H1 (cell line): ENCODE results near the gene SHANK1. TPM values are rescaled to one million over a fixed set of nuclear protein-coding genes. Genes with fewer than 3 reads are reported as not detected.
"Not testable (repeated sequence)": the region's sequence is repeated elsewhere in the genome, so short reads cannot be mapped to it uniquely, and the experiment has no call there.

ENCODE experiments used
- CTCF ChIA-PET: fragments of 300-600 bp; sonication (Branson Sonifier 250); formaldehyde crosslinking; loops from one replicate; lab custom pipeline; 2021; ENCODE audit not compliant: partially characterized antibody; lab: Charles Lee
- POLR2A ChIA-PET: fragments of 300-600 bp; sonication (Branson Sonifier 250); formaldehyde crosslinking; loops from one replicate; lab custom pipeline; 2021; ENCODE audit warnings: inconsistent platforms; ENCODE audit not compliant: partially characterized antibody; lab: Charles Lee
- DNase-seq, 2 experiments: peaks; one replicate each; pipeline versions ENCODE4 v3.0.0 to v3.0.0-alpha.2; 2010 to 2022; ENCODE audit warnings: low spot score in 2 of 2, low read depth in 1 of 2, mixed read lengths in 1 of 2
- FAIRE-seq: peaks from 2 replicates; lab custom pipeline; 2011; peaks lifted over from hg19 to GRCh38; lab: Jason Lieb, UNC
- H2AFZ ChIP-seq: 2 replicates; pipeline ENCODE4 v1.8.1; 2012; ENCODE audit warnings: low read length, inconsistent platforms
- H2AK5ac ChIP-seq: 2 replicates; pipeline ENCODE4 v1.6.1; 2013; ENCODE audit warnings: low read depth, low read length
- H2BK120ac ChIP-seq: replicated peaks from 2 replicates; pipeline ENCODE3; 2013; ENCODE audit warnings: low read depth, low read length, inconsistent platforms
- H2BK12ac ChIP-seq: 2 replicates; pipeline ENCODE4 v1.6.1; 2013; ENCODE audit warnings: low read depth, low read length
- H2BK15ac ChIP-seq: 2 replicates; pipeline ENCODE4 v1.6.1; 2013; ENCODE audit warnings: low read length
- H2BK20ac ChIP-seq: 2 replicates; pipeline ENCODE4 v1.6.1; 2013; ENCODE audit warnings: low read length
- H2BK5ac ChIP-seq: 2 replicates; pipeline ENCODE4 v1.6.1; 2013; ENCODE audit warnings: low read depth, low read length
- H3K14ac ChIP-seq: 2 replicates; pipeline ENCODE4 v1.6.1; 2013; ENCODE audit warnings: inconsistent platforms; ENCODE audit not compliant: insufficient read length
- H3K18ac ChIP-seq: 2 replicates; pipeline ENCODE4 v1.6.1; 2013; ENCODE audit warnings: low read length; ENCODE audit errors: extremely low read depth
- H3K23ac ChIP-seq: 2 replicates; pipeline ENCODE4 v1.6.1; 2013; ENCODE audit warnings: inconsistent platforms; ENCODE audit not compliant: insufficient read length
- H3K23me2 ChIP-seq: 2 replicates; pipeline ENCODE4 v1.6.1; 2013; ENCODE audit warnings: low read depth, low read length
- H3K27ac ChIP-seq: 2 replicates; pipeline ENCODE4 v1.6.1; 2011; ENCODE audit warnings: low read depth, low read length, inconsistent platforms
- H3K27me3 ChIP-seq, 4 experiments: replicated peaks in 1 of 4; 1 replicate in 1 of 4; 2 replicates in 3 of 4; pipeline versions ENCODE4 v1.6.1 to v1.8.1; 2011 to 2013; ENCODE audit warnings: low read length in 3 of 4, mild to moderate bottlenecking in 3 of 4, inconsistent platforms in 2 of 4, mixed read lengths in 2 of 4, moderate library complexity in 1 of 4; ENCODE audit not compliant: control insufficient read depth in 3 of 4, insufficient read depth in 3 of 4; ENCODE audit errors: extremely low read depth in 1 of 4
- H3K36me3 ChIP-seq, 4 experiments: 2 replicates each; pipeline versions ENCODE4 v1.6.1 to v1.8.1; 2011 to 2013; ENCODE audit warnings: mild to moderate bottlenecking in 4 of 4, low read length in 3 of 4, moderate library complexity in 2 of 4, control low read depth in 1 of 4, inconsistent platforms in 1 of 4; ENCODE audit not compliant: insufficient read depth in 4 of 4, control insufficient read depth in 2 of 4
- H3K4ac ChIP-seq: replicated peaks from 2 replicates; pipeline ENCODE3; 2013; ENCODE audit warnings: low read length, low read depth, mixed read lengths, inconsistent platforms; ENCODE audit not compliant: insufficient read length
- H3K4me1 ChIP-seq, 4 experiments: replicated peaks in 1 of 4; 1 replicate in 1 of 4; 2 replicates in 3 of 4; pipeline versions ENCODE4 v1.6.1 to v1.8.1; 2011 to 2013; ENCODE audit warnings: low read length in 3 of 4, inconsistent platforms in 2 of 4, mixed read lengths in 1 of 4; ENCODE audit not compliant: insufficient read depth in 4 of 4, control insufficient read depth in 3 of 4
- H3K4me2 ChIP-seq, 2 experiments: 2 replicates each; pipeline versions ENCODE4 v1.6.1 to v1.8.1; 2011 to 2013; ENCODE audit warnings: low read depth in 2 of 2, low read length in 2 of 2, control low read depth in 1 of 2, inconsistent platforms in 1 of 2, mild to moderate bottlenecking in 1 of 2; ENCODE audit not compliant: insufficient read depth in 1 of 2
- H3K4me3 ChIP-seq, 4 experiments: fragments of 200-600, 300-600 bp in 1 of 4; sonication (generic), shearing (Covaris generic), sonication (Bioruptor Twin) in 1 of 4; 2 replicates each; pipeline versions ENCODE4 v1.5.1 to v1.8.1; 2011 to 2016; ENCODE audit warnings: low read length in 4 of 4, low read depth in 3 of 4, control low read depth in 2 of 4, inconsistent platforms in 2 of 4, mild to moderate bottlenecking in 2 of 4, mixed read lengths in 1 of 4, moderate library complexity in 1 of 4; ENCODE audit not compliant: insufficient read depth in 2 of 4; ENCODE audit errors: extremely low read depth in 1 of 4
- H3K56ac ChIP-seq: replicated peaks from 2 replicates; pipeline ENCODE3; 2013; ENCODE audit warnings: low read depth, mild to moderate bottlenecking, mixed read lengths, low read length, inconsistent platforms; ENCODE audit not compliant: insufficient read length
- H3K79me1 ChIP-seq: 2 replicates; pipeline ENCODE4 v1.6.1; 2013; ENCODE audit warnings: low read depth, low read length, control low read depth
- H3K79me2 ChIP-seq, 2 experiments: 2 replicates each; pipeline versions ENCODE4 v1.6.1 to v1.8.1; 2012 to 2013; ENCODE audit warnings: low read length in 2 of 2, mild to moderate bottlenecking in 2 of 2, inconsistent platforms in 1 of 2; ENCODE audit not compliant: insufficient read depth in 2 of 2, control insufficient read depth in 1 of 2
- H3K9ac ChIP-seq, 4 experiments: replicated peaks in 1 of 4; 1 replicate in 1 of 4; 2 replicates in 3 of 4; pipeline versions ENCODE4 v1.6.1 to v1.8.1; 2011 to 2013; ENCODE audit warnings: low read depth in 3 of 4, low read length in 3 of 4, control low read depth in 2 of 4, mild to moderate bottlenecking in 2 of 4, moderate library complexity in 2 of 4, inconsistent platforms in 1 of 4; ENCODE audit errors: extremely low read depth in 1 of 4
- H3K9me3 ChIP-seq, 2 experiments: 2 replicates each; pipeline versions ENCODE4 v1.6.1 to v1.8.1; 2012 to 2013; ENCODE audit warnings: mild to moderate bottlenecking in 2 of 2, moderate library complexity in 2 of 2, control low read depth in 1 of 2, inconsistent platforms in 1 of 2, low read depth in 1 of 2, low read length in 1 of 2, mixed read lengths in 1 of 2; ENCODE audit not compliant: insufficient read depth in 2 of 2
- H4K20me1 ChIP-seq, 2 experiments: replicated peaks in 1 of 2; 2 replicates each; pipeline versions ENCODE3 to v1.8.1; 2011 to 2013; ENCODE audit warnings: inconsistent platforms in 2 of 2, low read length in 2 of 2, mild to moderate bottlenecking in 1 of 2; ENCODE audit not compliant: insufficient read depth in 2 of 2, control insufficient read depth in 1 of 2
- H4K5ac ChIP-seq: 2 replicates; pipeline ENCODE4 v1.6.1; 2013; ENCODE audit warnings: low read length, low read depth, mixed read lengths, inconsistent platforms; ENCODE audit not compliant: insufficient read length
- H4K8ac ChIP-seq: 2 replicates; pipeline ENCODE4 v1.8.0; 2013; ENCODE audit warnings: mild to moderate bottlenecking, moderate library complexity, low read length, inconsistent platforms; ENCODE audit not compliant: insufficient read depth; ENCODE audit errors: extremely low read depth
- H4K91ac ChIP-seq: replicated peaks from 2 replicates; pipeline ENCODE3; 2013; ENCODE audit warnings: low read length, mixed read lengths, inconsistent platforms; ENCODE audit not compliant: insufficient read length
- WGBS, 2 experiments: shearing (Covaris generic) in 1 of 2; methylation state at CpG; one replicate each; pipeline versions ENCODE4 v1.1.6 to v1.1.7; 2013 to 2015; ENCODE audit warnings: low lambda C conversion rate in 2 of 2, mixed read lengths in 2 of 2, inconsistent platforms in 1 of 2, low coverage in 1 of 2, missing lambda C conversion rate in 1 of 2; ENCODE audit not compliant: insufficient replicate concordance in 2 of 2, insufficient coverage in 1 of 2, insufficient read length in 1 of 2; ENCODE audit errors: extremely low coverage in 1 of 2, missing lambda C conversion rate in 1 of 2; 5-methylcytosine and 5-hydroxymethylcytosine counted together
- polyA plus RNA-seq, 7 experiments: library from polyadenylated mRNA; depleted of rRNA in 3 of 7; stranded (reverse) in 5 of 7; unstranded in 2 of 7; fragments of >200 nt in 5 of 7; fragments of 200-250 nt in 2 of 7; gene quantifications; 1 replicate in 5 of 7; 2 replicates in 1 of 7; 4 replicates in 1 of 7; pipeline versions ENCODE4 v1.2.1 to v1.2.3, GENCODE V29; 2011 to 2013; ENCODE audit warnings: missing spikeins in 2 of 7, mixed read lengths in 2 of 7
- total RNA-seq: library from RNA; stranded (reverse); fragmentation: NEBNext Ultra II Directional; extraction: Animal tissue kit (Norgen Biotek cat#: 25700); gene quantifications from 2 replicates; pipeline ENCODE4 v1.2.1, GENCODE V29; 2021

Gene SHANK1
- total and polyA plus RNA-seq, 2 of the 8 experiments (the other 6 are each of a cell fraction or from before 2014, with no cell fraction given): 1.1 to 3.7 TPM

DNA sequence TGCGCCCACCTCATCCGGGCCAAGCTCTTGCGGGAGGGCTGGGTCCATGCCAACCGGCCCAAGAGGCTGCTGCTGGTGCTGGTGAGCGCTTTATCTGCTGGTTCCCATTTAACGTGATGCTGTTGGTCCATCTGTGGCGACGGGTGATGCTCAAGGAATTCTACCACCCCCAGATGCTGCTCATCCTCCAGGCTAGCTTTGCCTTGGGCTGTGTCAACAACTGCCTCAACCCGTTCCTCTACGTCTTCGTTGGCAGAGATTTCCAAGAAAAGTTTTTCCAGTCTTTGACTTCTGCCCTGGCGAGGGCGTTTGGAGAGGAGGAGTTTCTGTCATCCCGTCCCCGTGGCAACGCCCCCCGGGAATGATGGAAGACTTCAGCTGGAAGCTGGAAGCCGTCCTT lies 39.5 kb upstream of the SHANK1 start:
- H2BK15ac ChIP-seq, H4K20me1 ChIP-seq, H2BK20ac ChIP-seq, DNase-seq, FAIRE-seq, H3K79me1 ChIP-seq, H3K4me1 ChIP-seq, H3K9ac ChIP-seq, H2AK5ac ChIP-seq, H4K91ac ChIP-seq, H3K14ac ChIP-seq, H3K36me3 ChIP-seq, H2BK12ac ChIP-seq, H3K23me2 ChIP-seq, H3K18ac ChIP-seq, H2AFZ ChIP-seq, H3K4me2 ChIP-seq, H3K27me3 ChIP-seq, POLR2A ChIA-PET, H3K4ac ChIP-seq, H3K4me3 ChIP-seq, H3K27ac ChIP-seq, H2BK5ac ChIP-seq, H3K56ac ChIP-seq, H4K8ac ChIP-seq, H3K9me3 ChIP-seq, H2BK120ac ChIP-seq, H3K23ac ChIP-seq, H3K79me2 ChIP-seq, H4K5ac ChIP-seq: not testable (repeated sequence)
- CTCF ChIA-PET: interaction anchor here (0.9 kb wide), 1 partner anchor 34 kb away, joined by 3 read pairs; no protein-coding TSS in a partner anchor
- WGBS, 2 experiments: 91% methylated on average over 15 of the region's 18 CpGs; no CpG with 5 or more reads in 1 of the 2 experiments

DNA sequence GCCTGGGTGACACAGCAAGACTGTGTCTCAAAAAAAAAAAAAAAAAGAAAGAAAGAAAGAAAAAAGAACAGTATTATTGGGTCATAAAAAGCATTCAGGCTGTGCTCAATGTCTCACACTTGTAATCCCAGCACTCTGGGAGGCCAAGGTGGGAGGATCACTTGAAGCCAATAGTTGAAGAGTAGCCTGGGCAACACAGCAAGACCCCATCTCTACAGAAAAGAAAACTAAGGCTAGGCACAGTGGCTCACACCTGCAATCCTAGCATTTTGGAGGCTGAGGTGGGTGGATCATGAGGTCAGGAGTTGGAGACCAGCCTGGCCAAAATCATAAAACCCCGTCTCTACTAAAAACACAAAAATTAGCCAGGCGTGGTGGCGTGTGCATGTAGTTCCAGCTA lies 38.0 kb upstream of the SHANK1 start:
- H4K20me1 ChIP-seq, H3K4ac ChIP-seq, H3K4me2 ChIP-seq, DNase-seq, H3K9ac ChIP-seq, H3K23ac ChIP-seq, H3K27me3 ChIP-seq, H3K27ac ChIP-seq, H2AFZ ChIP-seq, H4K5ac ChIP-seq, H2BK15ac ChIP-seq, H2BK5ac ChIP-seq, H2BK120ac ChIP-seq, H3K79me1 ChIP-seq, H3K18ac ChIP-seq, H4K8ac ChIP-seq, H3K14ac ChIP-seq, H4K91ac ChIP-seq, H3K36me3 ChIP-seq, H3K4me3 ChIP-seq, H3K56ac ChIP-seq, H3K4me1 ChIP-seq, CTCF ChIA-PET, H3K23me2 ChIP-seq, H3K9me3 ChIP-seq, FAIRE-seq, H2AK5ac ChIP-seq, H2BK20ac ChIP-seq, POLR2A ChIA-PET, H2BK12ac ChIP-seq, H3K79me2 ChIP-seq: not testable (repeated sequence)
- WGBS, 2 experiments: 100% methylated on average over 3 of the region's 3 CpGs; no CpG with 5 or more reads in 1 of the 2 experiments
